LNCAP (cell line): Measurements from ENCODE around the gene MYB.

ENCODE experiments used
- CTCF ChIP-seq: fragments of 450-650 bp; IDR thresholded peaks from 2 replicates; pipeline ENCODE4 v1.5.1; 2017; ENCODE audit warnings: mild to moderate bottlenecking

MYB gene

GRCh38 chr6:135180542-135181332 lies at the start of gene MYB:
Gene MYB, plus strand, starts transcription at chr6:135181308. Its CDS starts 206 bp downstream, at chr6:135181514.
- TF ChIP-seq CTCF: no peak

GRCh38 chr6:135132776-135133175 lies 48.3 kb upstream of the MYB start:
- no peak for TF ChIP-seq CTCF

- TF ChIP-seq CTCF: no peak
These were observed 45.3 kb upstream of the MYB start for GRCh38 chr6:135135835-135136234.

GRCh38 chr6:135137826-135138225 lies 43.3 kb upstream of the MYB start:
- no peak for TF ChIP-seq CTCF

GRCh38 chr6:135141182-135141581 lies 39.9 kb upstream of the MYB start:
- TF ChIP-seq CTCF: no peak

GRCh38 chr6:135141728-135142127 lies 39.4 kb upstream of the MYB start:
- TF ChIP-seq CTCF: no peak

- no peak for TF ChIP-seq CTCF
These were observed 36.4 kb upstream of the MYB start for GRCh38 chr6:135144673-135145062.
